ENCODE measurements around the gene BLNK. TPM values are rescaled to one million over a fixed set of nuclear protein-coding genes. Genes with fewer than 3 reads are reported as not detected.

BLNK gene
- total and polyA plus RNA-seq, 2 donors (not counting 1 experiment from before 2014, with no cell fraction given): 0.33 TPM; not detected in 1

- H3K4me1 ChIP-seq (ENCODE audit: control insufficient read depth, extremely low read depth, insufficient read depth, low read length): no peaks in the 10 kb centered on the region
- no peak overlapping the region for H3K9ac ChIP-seq (ENCODE audit: insufficient read depth, low read length)
- DNase-seq (ENCODE audit: low read depth in 2 of 2): no peak
- H3K4me3 ChIP-seq (replicated peaks in 1 of 4; ENCODE audit: control extremely low read depth in 1 of 4, insufficient read depth in 1 of 4, low read depth in 3 of 4, low read length in 4 of 4): no peak overlapping the region
- no peaks in the 10 kb centered on the region for H4K20me1 ChIP-seq (ENCODE audit: control insufficient read depth, extremely low read depth, insufficient read depth, low read length)
- no peak for TF ChIP-seq CTCF (conservative IDR thresholded peaks at IDR 0.05 in 1 of 2, IDR thresholded peaks at IDR 0.05 in 1 of 2; ENCODE audit: low read depth in 1 of 2, low read length in 2 of 2)
- TF ChIP-seq EZH2 (IDR thresholded peaks at IDR 0.05; ENCODE audit: low read length, missing control alignments): no peak
- H3K36me3 ChIP-seq (ENCODE audit: control insufficient read depth, insufficient read depth, low read length): no peaks in the 10 kb centered on the region
- no peaks in the 10 kb centered on the region for H3K27me3 ChIP-seq (ENCODE audit: control insufficient read depth, insufficient read depth, low read length)
- no peak overlapping the region for H3K27ac ChIP-seq (ENCODE audit: insufficient read depth, low read length)
- H3K4me2 ChIP-seq (ENCODE audit: extremely low read depth, insufficient read depth, low read length): no peak overlapping the region
- H2AFZ ChIP-seq (ENCODE audit: low read length): no peak overlapping the region
- H3K79me2 ChIP-seq (ENCODE audit: control insufficient read depth, insufficient read depth, low read length): no peaks in the 10 kb centered on the region
- no peaks in the 10 kb centered on the region for H3K9me3 ChIP-seq (ENCODE audit: control insufficient read depth, insufficient read depth, low read depth, low read length)
Measured at GRCh38 chr10:96279191-96279641, 7.8 kb upstream of the BLNK start.

- no peak for DNase-seq (ENCODE audit: low read depth in 2 of 2)
- no peaks in the 10 kb centered on the region for H3K79me2 ChIP-seq (ENCODE audit: control insufficient read depth, insufficient read depth, low read length)
- H3K9me3 ChIP-seq (ENCODE audit: control insufficient read depth, insufficient read depth, low read depth, low read length): no peaks in the 10 kb centered on the region
- H3K4me1 ChIP-seq (ENCODE audit: control insufficient read depth, extremely low read depth, insufficient read depth, low read length): no peaks in the 10 kb centered on the region
- H3K4me2 ChIP-seq (ENCODE audit: extremely low read depth, insufficient read depth, low read length): no peak overlapping the region
- no peaks in the 10 kb centered on the region for H3K36me3 ChIP-seq (ENCODE audit: control insufficient read depth, insufficient read depth, low read length)
- no peak overlapping the region for H3K4me3 ChIP-seq (replicated peaks in 1 of 4; ENCODE audit: control extremely low read depth in 1 of 4, insufficient read depth in 1 of 4, low read depth in 3 of 4, low read length in 4 of 4)
- H3K27ac ChIP-seq (ENCODE audit: insufficient read depth, low read length): no peak overlapping the region
- no peak overlapping the region for H2AFZ ChIP-seq (ENCODE audit: low read length)
- H4K20me1 ChIP-seq (ENCODE audit: control insufficient read depth, extremely low read depth, insufficient read depth, low read length): no peaks in the 10 kb centered on the region
- no peak for TF ChIP-seq CTCF (conservative IDR thresholded peaks at IDR 0.05 in 1 of 2, IDR thresholded peaks at IDR 0.05 in 1 of 2; ENCODE audit: low read depth in 1 of 2, low read length in 2 of 2)
- no peak for TF ChIP-seq EZH2 (IDR thresholded peaks at IDR 0.05; ENCODE audit: low read length, missing control alignments)
- no peaks in the 10 kb centered on the region for H3K27me3 ChIP-seq (ENCODE audit: control insufficient read depth, insufficient read depth, low read length)
- H3K9ac ChIP-seq (ENCODE audit: insufficient read depth, low read length): no peak overlapping the region
Measured at GRCh38 chr10:96276831-96277230, 5.5 kb upstream of the BLNK start.

GRCh38 chr10:96276426-96276825 is 5.1 kb upstream of the BLNK start:
- no peak overlapping the region for H3K27ac ChIP-seq (ENCODE audit: insufficient read depth, low read length)

More at GRCh38 chr10:96276426-96276825, 5.1 kb upstream of the BLNK start:
- H3K9ac ChIP-seq (ENCODE audit: insufficient read depth, low read length): no peak overlapping the region
- H3K27me3 ChIP-seq (ENCODE audit: control insufficient read depth, insufficient read depth, low read length): no peaks in the 10 kb centered on the region
- H3K4me1 ChIP-seq (ENCODE audit: control insufficient read depth, extremely low read depth, insufficient read depth, low read length): no peaks in the 10 kb centered on the region
- no peaks in the 10 kb centered on the region for H3K36me3 ChIP-seq (ENCODE audit: control insufficient read depth, insufficient read depth, low read length)
- no peak for DNase-seq (ENCODE audit: low read depth in 2 of 2)
- H4K20me1 ChIP-seq (ENCODE audit: control insufficient read depth, extremely low read depth, insufficient read depth, low read length): no peaks in the 10 kb centered on the region
- H3K4me2 ChIP-seq (ENCODE audit: extremely low read depth, insufficient read depth, low read length): no peak overlapping the region
- TF ChIP-seq EZH2 (IDR thresholded peaks at IDR 0.05; ENCODE audit: low read length, missing control alignments) (no peak), CTCF (conservative IDR thresholded peaks at IDR 0.05 in 1 of 2, IDR thresholded peaks at IDR 0.05 in 1 of 2; ENCODE audit: low read depth in 1 of 2, low read length in 2 of 2) (no peak)
- no peak overlapping the region for H3K4me3 ChIP-seq (replicated peaks in 1 of 4; ENCODE audit: control extremely low read depth in 1 of 4, insufficient read depth in 1 of 4, low read depth in 3 of 4, low read length in 4 of 4)
- no peak overlapping the region for H2AFZ ChIP-seq (ENCODE audit: low read length)
- H3K79me2 ChIP-seq (ENCODE audit: control insufficient read depth, insufficient read depth, low read length): no peaks in the 10 kb centered on the region
- H3K9me3 ChIP-seq (ENCODE audit: control insufficient read depth, insufficient read depth, low read depth, low read length): no peaks in the 10 kb centered on the region

All from fibroblast of lung (primary cell).